ENCODE measurements around the gene CCM2.
"Not testable (repeated sequence)": the region's sequence is repeated elsewhere in the genome, so short reads cannot be mapped to it uniquely, and the experiment has no call there.

Gene CCM2

DNA sequence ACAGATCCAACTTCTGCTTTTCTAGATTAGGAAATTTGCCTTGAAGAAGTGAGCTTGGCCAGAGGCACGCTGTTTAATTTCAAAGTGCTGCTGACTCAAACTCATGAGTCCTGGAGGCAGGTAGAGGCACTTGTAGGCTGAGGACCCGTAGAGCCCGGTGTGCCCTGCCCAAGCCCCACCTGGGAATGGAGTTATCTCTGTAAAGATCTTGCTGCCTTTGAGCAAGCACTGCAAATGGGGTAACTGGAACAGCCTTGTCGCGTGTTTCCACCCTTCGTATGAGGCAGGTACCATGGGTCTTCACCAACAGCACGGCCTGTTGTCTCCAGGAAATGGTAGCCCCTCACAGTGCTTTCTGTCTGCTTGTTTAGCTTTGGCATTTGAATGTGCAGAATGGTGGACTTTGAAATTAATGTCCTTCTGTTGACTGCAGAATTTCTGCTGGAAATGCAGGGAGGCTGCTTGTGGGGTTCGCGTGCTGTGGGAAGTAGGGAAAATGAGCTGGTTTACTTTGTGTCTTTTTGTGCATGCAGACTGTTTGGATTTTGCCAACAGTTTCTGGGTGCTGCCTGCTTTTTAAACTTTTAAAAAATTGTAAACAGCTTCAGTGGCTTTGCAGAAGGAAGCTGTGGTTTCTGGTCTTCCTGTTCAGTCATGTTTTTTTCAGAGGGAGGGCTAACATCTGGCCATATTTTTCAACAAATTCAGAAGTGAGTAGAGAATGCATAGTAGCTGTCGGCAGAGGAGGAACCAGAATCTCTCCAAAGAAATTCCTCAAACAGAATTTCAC lies 27.2 kb downstream of the CCM2 start:
- H3K27me3 Mint-ChIP-seq = no peaks in the 10 kb centered on the region
- H3K36me3 Mint-ChIP-seq = peaks cover 6% of the 10 kb centered on the region
- H3K4me3 Mint-ChIP-seq = peak overlapping the region; percentile 88
- H3K4me1 Mint-ChIP-seq (ENCODE audit: low read depth) = peaks cover 75% of the 10 kb centered on the region
- peak overlapping the region; percentile 91 for H3K27ac Mint-ChIP-seq
- no peaks in the 10 kb centered on the region for H3K9me3 Mint-ChIP-seq (ENCODE audit: low read depth)

DNA sequence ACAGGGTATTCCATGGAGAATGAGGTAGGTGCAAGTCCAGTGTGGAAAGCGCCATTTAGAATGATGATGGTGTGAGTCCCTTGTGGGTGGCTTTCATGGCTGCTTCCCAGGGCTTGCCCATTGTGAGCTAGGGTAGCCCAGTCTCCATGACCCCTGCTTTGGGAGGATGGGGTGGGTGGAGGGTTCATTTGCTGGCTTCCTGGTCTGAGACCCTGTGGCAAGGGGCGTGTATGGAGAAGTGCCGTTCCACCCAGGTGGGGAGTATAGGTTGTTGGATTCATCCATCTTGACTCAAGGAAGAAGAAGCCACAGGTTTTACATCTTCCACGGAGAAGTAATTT lies 27.7 kb downstream of the CCM2 start:
- Mint-ChIP-seq H3K27ac (peak overlapping the region; percentile 91), H3K9me3 (ENCODE audit: low read depth) (no peaks in the 10 kb centered on the region), H3K4me3 (peak overlapping the region; percentile 88), H3K4me1 (ENCODE audit: low read depth) (peaks cover 80% of the 10 kb centered on the region), H3K36me3 (peaks cover 6% of the 10 kb centered on the region), H3K27me3 (no peaks in the 10 kb centered on the region)

DNA sequence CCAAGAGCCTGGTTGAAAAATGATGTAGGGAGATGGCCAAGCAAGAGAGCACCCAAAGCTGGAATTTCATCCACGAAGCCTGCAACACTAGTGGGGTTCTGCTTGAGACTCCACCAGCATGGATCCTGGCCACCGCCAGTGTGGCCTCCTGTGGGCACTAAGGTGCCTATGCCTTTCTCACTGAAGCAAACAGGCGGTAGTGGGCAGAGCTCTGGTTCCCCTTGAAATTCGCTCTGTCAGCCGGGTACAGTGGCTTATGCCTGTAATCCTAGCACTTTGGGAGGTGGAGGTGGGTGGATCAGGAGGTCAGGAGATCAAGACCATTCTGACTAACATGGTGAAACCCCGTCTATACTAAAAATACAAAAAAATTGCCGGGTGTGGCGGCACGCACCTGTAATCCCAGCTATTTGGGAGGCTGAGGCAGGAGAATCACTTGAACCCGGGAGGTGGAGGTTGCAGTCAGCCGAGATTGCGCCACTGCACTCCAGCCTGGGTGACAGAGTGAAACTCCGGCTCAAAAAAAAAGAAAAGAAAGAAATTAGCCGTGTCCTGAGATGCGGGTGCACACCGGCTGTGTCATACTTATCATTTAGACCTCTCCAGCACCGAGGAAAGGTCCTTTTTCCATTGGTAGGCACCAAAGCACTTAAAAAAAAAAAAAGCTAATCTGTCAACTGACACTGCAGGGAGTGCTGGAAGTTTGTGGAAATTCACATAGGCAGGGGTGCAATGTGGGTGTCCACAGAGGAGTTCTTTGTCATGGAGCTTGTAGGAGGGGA lies 28.3 kb downstream of the CCM2 start:
- Mint-ChIP-seq H3K4me3 (peak overlapping the region; percentile 88), H3K27ac (peak overlapping the region; percentile 91), H3K9me3 (ENCODE audit: low read depth) (no peaks in the 10 kb centered on the region), H3K27me3 (no peaks in the 10 kb centered on the region), H3K36me3 (peaks cover 6% of the 10 kb centered on the region), H3K4me1 (ENCODE audit: low read depth) (peaks cover 84% of the 10 kb centered on the region)

- no peaks in the 10 kb centered on the region for H3K27me3 Mint-ChIP-seq
- H3K4me1 Mint-ChIP-seq (ENCODE audit: low read depth) = peaks cover 87% of the 10 kb centered on the region
- peaks cover 5% of the 10 kb centered on the region for H3K36me3 Mint-ChIP-seq
- no peaks in the 10 kb centered on the region for H3K9me3 Mint-ChIP-seq (ENCODE audit: low read depth)
- peak overlapping the region; percentile 91 for H3K27ac Mint-ChIP-seq
- H3K4me3 Mint-ChIP-seq = peak overlapping the region; percentile 88
These were observed 28.9 kb downstream of the CCM2 start for GRCh38 chr7:45028920-45029344.

- Mint-ChIP-seq H3K4me3 (peak overlapping the region; percentile 54), H3K27me3 (no peaks in the 10 kb centered on the region), H3K9me3 (ENCODE audit: low read depth) (no peaks in the 10 kb centered on the region), H3K27ac (peak overlapping the region; percentile 83), H3K4me1 (ENCODE audit: low read depth) (peaks cover 83% of the 10 kb centered on the region), H3K36me3 (no peaks in the 10 kb centered on the region)
These were observed 31.8 kb downstream of the CCM2 start for GRCh38 chr7:45031829-45032228.

- H3K36me3 Mint-ChIP-seq = no peaks in the 10 kb centered on the region
- peak overlapping the region; percentile 83 for H3K27ac Mint-ChIP-seq
- peaks cover 81% of the 10 kb centered on the region for H3K4me1 Mint-ChIP-seq (ENCODE audit: low read depth)
- H3K9me3 Mint-ChIP-seq (ENCODE audit: low read depth) = no peaks in the 10 kb centered on the region
- no peaks in the 10 kb centered on the region for H3K27me3 Mint-ChIP-seq
- peak overlapping the region; percentile 54 for H3K4me3 Mint-ChIP-seq
These were observed 32.4 kb downstream of the CCM2 start for GRCh38 chr7:45032421-45032820.

- Mint-ChIP-seq H3K9me3 (ENCODE audit: low read depth) (no peaks in the 10 kb centered on the region), H3K27ac (peak overlapping the region; percentile 88), H3K4me1 (ENCODE audit: low read depth) (peaks cover 81% of the 10 kb centered on the region), H3K36me3 (peaks cover 2% of the 10 kb centered on the region), H3K27me3 (no peaks in the 10 kb centered on the region), H3K4me3 (peak overlapping the region; percentile 62)
These were observed 33.4 kb downstream of the CCM2 start for GRCh38 chr7:45033261-45033930.

DNA sequence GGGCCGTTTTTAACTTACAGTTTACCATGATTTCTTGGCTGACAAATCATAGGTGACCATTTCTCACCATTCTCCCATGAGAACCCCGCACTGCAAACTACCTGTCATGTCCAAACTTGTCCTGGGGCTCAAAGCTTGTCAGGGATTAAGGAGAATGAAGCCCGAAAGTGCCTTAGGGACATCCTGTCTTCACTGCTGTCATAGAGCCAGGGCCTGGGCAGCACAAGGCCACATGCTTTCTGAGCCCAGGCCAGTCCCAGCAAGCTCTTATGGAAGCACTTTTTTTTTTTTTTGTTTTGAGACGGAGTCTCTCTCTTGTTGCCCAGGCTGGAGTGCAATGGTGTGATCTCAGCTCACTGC lies 33.9 kb downstream of the CCM2 start:
- Mint-ChIP-seq H3K4me1 (ENCODE audit: low read depth) (peaks cover 81% of the 10 kb centered on the region), H3K9me3 (ENCODE audit: low read depth) (no peaks in the 10 kb centered on the region), H3K36me3 (peaks cover 5% of the 10 kb centered on the region), H3K27me3 (no peaks in the 10 kb centered on the region), H3K4me3 (peak overlapping the region; percentile 62), H3K27ac (peak overlapping the region; percentile 88)

- H3K36me3 Mint-ChIP-seq, H3K4me3 Mint-ChIP-seq: not testable (repeated sequence)
These were observed 34.7 kb downstream of the CCM2 start for GRCh38 chr7:45034710-45035109.

GRCh38 chr7:45035371-45035770 lies 35.4 kb downstream of the CCM2 start:
- no peaks in the 10 kb centered on the region for H3K27me3 Mint-ChIP-seq
- peak overlapping the region; percentile 85 for H3K4me3 Mint-ChIP-seq
- H3K27ac Mint-ChIP-seq = peak overlapping the region; percentile 97
- H3K36me3 Mint-ChIP-seq = peaks cover 5% of the 10 kb centered on the region
- H3K9me3 Mint-ChIP-seq (ENCODE audit: low read depth) = no peaks in the 10 kb centered on the region
- peaks cover 66% of the 10 kb centered on the region for H3K4me1 Mint-ChIP-seq (ENCODE audit: low read depth)

More at GRCh38 chr7:45034710-45035109, 34.7 kb downstream of the CCM2 start:
- H3K27me3 Mint-ChIP-seq; H3K9me3 Mint-ChIP-seq (ENCODE audit: low read depth): not testable (repeated sequence)
- H3K4me1 Mint-ChIP-seq (ENCODE audit: low read depth) = peaks cover 73% of the 10 kb centered on the region
- H3K27ac Mint-ChIP-seq = peak overlapping the region; percentile 68

- Mint-ChIP-seq H3K36me3 (peaks cover 6% of the 10 kb centered on the region), H3K4me1 (ENCODE audit: low read depth) (peaks cover 67% of the 10 kb centered on the region), H3K27ac (peak overlapping the region; percentile 97), H3K27me3 (no peaks in the 10 kb centered on the region), H3K4me3 (peak overlapping the region; percentile 85), H3K9me3 (ENCODE audit: low read depth) (no peaks in the 10 kb centered on the region)
These were observed 35.9 kb downstream of the CCM2 start for GRCh38 chr7:45035893-45036292.

DNA sequence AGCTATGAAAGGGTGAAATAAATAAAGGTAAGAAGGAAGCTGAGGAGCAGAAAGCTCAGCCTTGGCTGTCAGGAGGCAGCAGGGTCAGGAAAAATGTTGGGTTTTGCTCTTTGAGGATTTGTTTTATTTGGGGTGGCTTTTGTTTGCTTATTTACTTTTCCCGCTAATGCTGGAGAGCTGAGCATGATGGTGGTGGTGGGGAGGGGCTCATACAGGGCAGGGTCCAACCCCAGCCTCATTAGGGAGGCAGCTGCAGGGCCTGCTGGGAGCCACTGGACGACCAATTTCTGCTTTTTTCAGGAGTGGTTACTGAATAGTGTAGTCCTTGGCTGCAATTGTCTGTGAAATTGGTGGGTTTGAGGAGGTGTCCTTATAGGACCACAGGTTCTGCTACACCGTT lies 36.3 kb downstream of the CCM2 start:
- Mint-ChIP-seq H3K36me3 (peaks cover 9% of the 10 kb centered on the region), H3K4me3 (peak overlapping the region; percentile 85), H3K4me1 (ENCODE audit: low read depth) (peaks cover 71% of the 10 kb centered on the region), H3K27me3 (no peaks in the 10 kb centered on the region), H3K27ac (peak overlapping the region; percentile 97), H3K9me3 (ENCODE audit: low read depth) (no peaks in the 10 kb centered on the region)

DNA sequence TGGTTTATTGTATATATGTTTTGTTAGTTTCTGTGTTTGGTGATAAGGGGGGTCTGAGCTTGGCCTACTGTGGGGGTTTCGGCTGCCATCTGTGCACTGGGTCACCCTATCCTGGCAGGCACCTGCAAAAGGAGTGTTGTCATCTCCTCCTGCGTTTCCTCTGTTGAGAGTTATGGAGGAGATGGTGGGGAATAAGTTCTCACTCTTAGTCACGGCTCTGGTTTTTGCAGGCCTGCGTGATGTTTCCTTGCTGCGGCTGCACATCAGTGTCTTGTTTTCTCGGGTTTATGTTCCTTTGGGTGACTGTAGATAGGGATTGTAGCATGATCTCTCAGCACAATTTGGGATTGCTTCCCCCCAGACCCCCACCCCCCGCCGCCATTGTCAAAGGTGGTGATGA lies 36.8 kb downstream of the CCM2 start:
- H3K4me1 Mint-ChIP-seq (ENCODE audit: low read depth) = peaks cover 69% of the 10 kb centered on the region
- peak overlapping the region; percentile 85 for H3K4me3 Mint-ChIP-seq
- peak overlapping the region; percentile 97 for H3K27ac Mint-ChIP-seq
- peaks cover 9% of the 10 kb centered on the region for H3K36me3 Mint-ChIP-seq
- no peaks in the 10 kb centered on the region for H3K27me3 Mint-ChIP-seq
- H3K9me3 Mint-ChIP-seq (ENCODE audit: low read depth) = no peaks in the 10 kb centered on the region

- H3K4me1 Mint-ChIP-seq (ENCODE audit: low read depth) = peaks cover 63% of the 10 kb centered on the region
- no peaks in the 10 kb centered on the region for H3K27me3 Mint-ChIP-seq
- no peaks in the 10 kb centered on the region for H3K9me3 Mint-ChIP-seq (ENCODE audit: low read depth)
- peaks cover 9% of the 10 kb centered on the region for H3K36me3 Mint-ChIP-seq
- peak overlapping the region; percentile 97 for H3K27ac Mint-ChIP-seq
- H3K4me3 Mint-ChIP-seq = peak overlapping the region; percentile 58
These were observed 37.9 kb downstream of the CCM2 start for GRCh38 chr7:45037876-45038275.

GRCh38 chr7:45039106-45039505 lies 39.1 kb downstream of the CCM2 start:
- H3K27ac Mint-ChIP-seq = peak overlapping the region; percentile 97
- H3K36me3 Mint-ChIP-seq = peaks cover 13% of the 10 kb centered on the region
- H3K27me3 Mint-ChIP-seq = no peaks in the 10 kb centered on the region
- no peaks in the 10 kb centered on the region for H3K9me3 Mint-ChIP-seq (ENCODE audit: low read depth)
- peaks cover 59% of the 10 kb centered on the region for H3K4me1 Mint-ChIP-seq (ENCODE audit: low read depth)
- H3K4me3 Mint-ChIP-seq = no peak overlapping the region
